Upper lobe of left lung (tissue), 4 donors: ENCODE measurements around the gene OR8B8.

Experiments used
- CTCF ChIP-seq, 6 experiments: fragments of 450-650 bp in 4 of 6; fragments of 200-600 bp in 2 of 6; sonication (generic) in 2 of 6; IDR thresholded peaks; one replicate each; pipeline ENCODE4 v1.5.1; 2016 to 2019; ENCODE audit warnings: antibody characterized with exemption in 6 of 6
- EP300 ChIP-seq, 4 donors: sonication (generic); formaldehyde crosslinking; IDR thresholded peaks; one replicate each; pipeline ENCODE4 v1.5.1; 2017; ENCODE audit warnings: antibody characterized with exemption in 4 of 4, control low read depth in 2 of 4
- POLR2A ChIP-seq, 4 donors: fragments of 450-650 bp; IDR thresholded peaks; one replicate each; pipeline ENCODE4 v1.5.1; 2016 to 2017; ENCODE audit warnings: antibody characterized with exemption in 4 of 4, mild to moderate bottlenecking in 2 of 4
- POLR2AphosphoS5 ChIP-seq, 2 donors: sonication (generic); formaldehyde crosslinking; IDR thresholded peaks; one replicate each; pipeline ENCODE4 v1.5.1; 2017; ENCODE audit warnings: antibody characterized with exemption in 2 of 2

- no peak for TF ChIP-seq CTCF (IDR thresholded peaks at IDR 0.05)
- no peak for TF ChIP-seq POLR2A (IDR thresholded peaks at IDR 0.05)
- TF ChIP-seq EP300 (IDR thresholded peaks at IDR 0.05): no peak
- TF ChIP-seq POLR2AphosphoS5 (IDR thresholded peaks at IDR 0.05): no peak
Observed at GRCh38 chr11:124405581-124405980, 39.9 kb downstream of the OR8B8 start.
